Stimulated activated CD8-positive, alpha-beta memory T cell treated with anti-CD3 and anti-CD28 coated beads, Interleukin-2, amount 100 ng/mL, for 1 hour (primary cell): ENCODE data around the gene SLC25A1.
"Not testable (repeated sequence)": the region's sequence is repeated elsewhere in the genome, so short reads cannot be mapped to it uniquely, and the experiment has no call there.

Source experiments
- DNase-seq, 2 donors: peaks; one replicate each; pipeline ENCODE4 v3.0.0-alpha.2; 2020; ENCODE audit warnings: low read depth in 2 of 2

The SLC25A1 gene

DNA sequence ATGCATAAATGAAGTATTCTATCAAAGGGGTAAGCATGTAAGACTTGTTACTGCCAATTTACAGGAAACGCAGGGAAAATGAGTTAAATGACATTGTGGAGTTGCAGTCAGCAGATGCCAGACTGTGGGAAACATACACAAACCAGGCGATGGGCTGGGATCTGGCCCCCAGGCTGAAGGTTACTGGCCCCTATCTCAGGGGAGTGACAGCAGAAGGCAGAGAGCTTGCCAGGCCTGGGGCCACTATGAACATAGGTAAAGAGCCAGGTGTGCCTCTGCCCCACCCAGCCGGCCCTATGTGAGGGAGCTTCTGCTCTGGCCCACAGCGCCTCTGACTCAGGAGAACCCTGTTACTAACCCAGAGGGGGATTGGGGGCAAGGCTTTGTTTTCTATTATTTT is 26.1 kb upstream of the SLC25A1 start:
- DNase-seq, result no peak

DNA sequence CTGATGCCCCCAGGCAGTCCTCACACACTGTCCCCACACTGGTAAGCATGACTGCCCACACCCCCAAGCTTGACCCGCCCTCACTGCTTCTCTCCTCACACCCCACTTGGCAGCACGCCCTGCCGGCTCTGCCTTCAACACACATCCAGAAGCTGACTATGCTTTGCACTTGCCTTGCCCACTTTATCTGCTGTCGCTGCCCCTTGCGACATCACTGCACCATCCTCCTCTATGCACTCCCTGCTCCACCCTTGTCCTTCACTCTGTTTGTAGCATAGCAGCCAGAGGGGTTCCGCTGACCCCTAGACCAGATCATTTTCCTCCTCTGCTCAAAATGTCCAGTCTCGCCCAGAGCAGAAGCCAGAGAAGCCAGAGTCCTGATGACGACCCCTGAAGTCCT is 25.3 kb upstream of the SLC25A1 start:
- no peak for DNase-seq

DNA sequence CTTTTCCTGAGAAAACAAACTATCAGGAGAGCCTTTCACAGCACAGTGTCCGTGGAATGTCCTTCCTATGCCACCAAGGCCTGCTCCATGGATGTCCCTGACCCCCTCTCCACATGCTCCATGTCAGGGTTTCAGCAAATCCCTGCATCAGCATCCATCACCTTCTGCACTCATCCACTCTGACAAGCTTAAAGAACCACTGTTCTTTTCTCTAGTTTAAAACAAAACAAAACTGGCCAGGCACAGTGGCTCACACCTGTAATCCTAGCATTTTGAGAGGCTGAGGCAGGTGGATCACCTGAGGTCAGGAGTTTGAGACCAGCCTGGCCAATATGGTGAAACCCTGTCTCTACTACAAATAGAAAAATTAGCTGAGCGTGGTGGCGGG is 24.3 kb upstream of the SLC25A1 start:
- not testable (repeated sequence) for DNase-seq

DNA sequence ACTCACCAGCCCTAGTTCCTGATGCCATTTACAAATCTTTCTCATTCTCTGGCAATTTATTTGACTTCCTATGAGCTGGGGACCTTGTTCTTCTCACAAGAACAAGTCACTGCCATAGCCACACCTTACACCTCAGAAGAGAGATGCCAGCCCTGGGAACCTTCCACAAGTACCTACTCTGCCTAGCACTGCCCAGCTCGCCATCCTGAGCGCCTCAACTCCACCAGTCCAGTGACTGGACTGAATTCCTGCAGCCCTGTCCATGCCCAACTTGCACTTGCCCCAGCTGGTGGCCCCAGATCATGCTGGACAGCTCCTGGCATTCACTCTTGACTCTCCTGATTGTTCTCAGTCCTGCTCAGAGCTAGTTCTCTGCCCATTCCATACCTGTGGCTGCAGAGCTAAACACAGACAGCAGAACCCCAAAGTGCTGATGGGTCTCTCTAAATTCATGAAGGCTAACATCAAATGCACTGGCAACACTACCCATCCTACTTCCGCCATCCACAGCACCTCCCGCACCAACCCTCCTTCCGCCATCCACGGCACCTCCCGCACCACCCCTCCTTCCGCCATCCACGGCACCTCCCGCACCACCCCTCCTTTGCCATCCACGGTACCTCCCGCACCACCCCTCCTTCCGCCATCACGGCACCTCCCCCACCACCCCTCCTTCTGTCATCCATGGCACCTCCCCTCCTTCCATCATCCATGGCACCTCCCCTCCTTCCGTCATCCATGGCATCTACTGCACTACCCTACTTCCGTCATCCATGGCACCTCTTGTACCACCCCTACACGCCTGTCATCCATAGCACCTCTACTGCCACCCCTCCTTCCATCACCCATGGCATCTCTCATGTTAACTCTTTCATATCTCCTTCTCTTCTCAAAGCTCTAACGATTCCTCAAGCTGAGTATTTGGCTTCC is 23.6 kb upstream of the SLC25A1 start:
- no peak for DNase-seq

DNA sequence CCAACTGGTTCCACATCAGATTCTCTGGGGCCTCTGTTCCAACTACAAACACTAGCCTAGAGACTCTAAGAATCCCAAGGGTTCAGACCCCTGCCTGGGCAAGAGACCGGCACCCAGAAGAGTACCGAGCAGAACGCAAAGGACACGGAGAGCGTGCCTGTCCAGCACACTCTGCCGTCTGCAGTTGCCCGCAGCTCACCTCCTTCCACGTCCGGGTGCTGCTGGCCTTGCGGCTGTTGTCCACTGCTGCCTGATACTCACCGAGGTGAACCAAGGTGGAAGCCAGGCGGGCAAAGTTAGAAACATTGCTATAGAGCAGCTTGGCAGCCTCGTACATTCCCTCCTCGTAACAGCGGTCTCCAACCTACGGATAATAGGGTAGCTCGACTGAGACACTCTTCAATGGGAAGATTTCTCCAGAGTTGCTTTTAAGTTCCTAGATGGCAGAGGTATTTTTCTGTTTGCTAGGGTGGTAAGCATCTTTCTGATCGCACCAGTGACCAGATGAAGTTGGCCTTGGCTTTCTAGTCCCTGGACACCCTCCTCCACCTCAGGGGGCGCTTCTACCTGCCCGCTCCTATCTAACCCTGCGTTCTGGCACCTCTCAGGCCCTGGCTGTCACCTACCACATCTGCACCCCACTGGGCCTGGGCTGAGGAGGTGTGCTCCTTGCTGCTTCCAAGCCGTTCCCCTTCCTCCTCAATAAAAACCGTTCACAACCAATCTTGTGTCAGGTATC is 22.8 kb upstream of the SLC25A1 start:
- no peak for DNase-seq

DNA sequence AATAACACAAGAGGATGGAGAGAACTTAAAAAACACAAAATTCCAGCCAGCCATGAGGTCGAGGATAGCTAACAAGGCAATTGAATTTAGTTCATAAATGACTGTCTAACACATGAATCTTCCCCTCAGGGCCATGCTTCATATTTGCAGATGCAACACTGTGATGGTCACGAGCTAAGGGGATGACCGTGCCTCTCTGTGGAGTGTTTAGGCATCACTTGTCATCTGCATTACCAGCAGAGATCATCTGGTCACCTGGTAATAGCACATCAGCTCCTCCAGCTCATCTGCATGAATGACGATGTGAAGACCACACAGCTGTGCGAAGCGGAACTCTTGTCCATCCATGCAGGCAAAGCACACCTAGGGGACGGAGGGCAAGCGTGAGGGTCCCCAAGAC is 20.9 kb upstream of the SLC25A1 start:
- no peak for DNase-seq

DNA sequence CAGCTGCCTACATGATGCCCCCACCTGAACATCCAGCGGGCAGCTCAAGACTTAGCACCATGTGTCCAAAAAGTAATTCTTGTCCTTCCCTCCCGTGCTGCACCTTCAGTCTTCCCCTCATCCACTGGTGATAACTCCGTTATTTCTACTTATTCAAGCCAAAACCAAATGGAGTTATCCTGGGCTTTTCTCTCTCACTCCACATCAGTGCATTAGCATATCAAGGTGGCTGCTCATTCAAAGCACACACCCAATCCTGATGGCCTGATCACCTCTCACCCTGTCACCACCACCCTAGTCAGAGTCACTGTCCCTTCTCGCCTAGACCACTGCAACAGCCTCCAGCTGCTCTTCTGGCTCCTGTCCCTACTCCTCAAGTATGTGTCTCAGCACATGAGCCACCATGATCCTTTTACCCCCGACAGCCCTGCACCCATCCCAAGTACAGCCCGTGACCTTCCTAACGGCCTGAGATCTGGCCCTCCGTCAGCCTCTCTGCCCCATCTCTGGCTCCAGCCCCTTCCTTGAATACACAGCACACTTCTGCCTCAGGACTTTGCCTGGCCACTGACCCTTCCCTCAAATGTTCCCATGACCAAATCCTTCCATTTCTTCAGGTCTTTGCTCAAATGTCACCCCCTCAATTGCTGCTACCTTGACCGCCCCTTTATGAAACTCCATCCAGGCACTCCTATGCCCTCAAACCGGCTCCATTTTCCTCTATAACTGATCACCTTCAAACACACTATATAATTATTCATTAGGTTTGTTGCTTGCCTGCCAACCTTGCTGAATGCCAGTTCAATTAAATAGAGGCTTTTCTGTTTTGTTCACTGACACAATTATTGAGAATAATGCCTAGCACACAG is 19.7 kb upstream of the SLC25A1 start:
- DNase-seq, result no peak

DNA sequence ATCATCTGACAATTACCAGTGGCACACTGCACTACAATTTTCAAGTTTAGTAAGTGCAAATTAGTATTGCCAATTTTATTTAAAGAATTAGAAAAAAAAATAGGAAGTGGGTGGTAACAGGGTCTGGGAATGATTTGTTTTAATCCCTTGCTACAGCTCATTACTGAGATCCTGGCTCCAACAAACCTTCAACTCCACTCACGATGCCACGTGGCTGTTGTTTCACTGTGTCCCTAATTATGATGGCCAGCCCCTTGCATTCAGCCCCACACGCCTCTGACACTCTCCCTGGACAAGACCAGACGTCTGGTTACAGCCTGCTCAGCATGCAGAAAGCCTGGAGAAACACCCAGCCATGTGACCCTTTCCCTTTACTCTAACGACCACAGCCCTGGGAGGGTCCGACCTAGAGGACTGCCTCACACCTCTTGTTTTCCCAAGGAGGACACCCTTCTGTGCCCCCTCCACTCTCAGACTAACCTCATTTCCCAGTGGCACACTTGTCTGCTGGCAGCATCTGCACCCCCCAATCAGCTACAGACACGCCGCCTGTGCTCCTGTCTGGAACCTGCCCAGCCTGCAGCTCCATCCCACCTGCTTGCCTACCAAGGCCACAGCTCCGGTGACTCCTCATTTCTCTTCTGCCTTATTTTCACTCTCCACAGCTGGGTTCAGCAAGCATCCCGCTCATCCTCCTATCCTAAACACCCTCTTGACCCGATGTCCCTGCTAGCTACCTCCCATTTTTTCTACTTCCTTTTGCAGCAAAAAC is 18.5 kb upstream of the SLC25A1 start:
- DNase-seq, result no peak

DNA sequence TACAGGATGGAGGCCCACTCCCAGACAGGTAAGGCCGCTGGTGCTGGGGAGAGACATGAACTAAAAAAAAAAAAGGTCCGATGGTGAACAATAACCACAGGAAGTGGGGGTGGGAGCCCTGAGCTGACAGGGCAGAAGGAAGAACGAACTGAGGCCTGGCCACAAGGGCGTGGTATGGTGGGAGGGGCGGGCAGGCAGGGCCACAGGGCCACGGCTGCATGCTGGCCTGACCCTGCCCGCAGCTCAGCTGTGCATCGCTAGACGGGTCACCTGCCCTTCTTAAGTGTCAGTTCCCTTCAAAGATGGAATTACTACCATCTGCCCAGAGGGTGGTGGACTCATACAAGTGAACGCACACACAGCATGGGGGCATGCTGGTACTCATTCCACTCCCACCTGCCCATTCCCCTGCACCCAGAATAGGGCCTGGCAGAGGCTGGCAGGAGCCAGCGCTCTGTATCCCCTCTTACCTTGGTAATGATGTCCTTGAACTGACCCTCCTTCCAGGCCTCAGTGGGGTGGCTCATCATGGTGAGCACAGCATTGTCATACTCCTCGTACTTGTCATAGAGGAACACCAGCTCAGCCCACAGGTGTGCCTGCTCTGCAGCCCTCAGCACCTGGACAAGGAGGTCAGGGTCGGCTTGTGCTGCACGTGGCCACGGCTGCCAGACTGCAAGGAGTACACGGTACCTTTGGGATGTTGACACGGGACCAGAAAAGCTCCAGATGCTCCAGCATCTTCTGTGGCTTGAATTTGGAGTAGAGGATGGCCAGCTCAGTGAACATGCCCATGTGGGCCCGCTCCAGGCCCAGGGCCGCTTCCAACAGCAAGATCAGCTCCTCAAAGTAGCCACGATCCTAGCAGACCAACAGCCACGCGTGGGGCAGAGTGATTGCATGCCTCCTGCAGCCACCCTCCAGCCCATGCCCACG is 17.5 kb upstream of the SLC25A1 start:
- DNase-seq, result no peak

DNA sequence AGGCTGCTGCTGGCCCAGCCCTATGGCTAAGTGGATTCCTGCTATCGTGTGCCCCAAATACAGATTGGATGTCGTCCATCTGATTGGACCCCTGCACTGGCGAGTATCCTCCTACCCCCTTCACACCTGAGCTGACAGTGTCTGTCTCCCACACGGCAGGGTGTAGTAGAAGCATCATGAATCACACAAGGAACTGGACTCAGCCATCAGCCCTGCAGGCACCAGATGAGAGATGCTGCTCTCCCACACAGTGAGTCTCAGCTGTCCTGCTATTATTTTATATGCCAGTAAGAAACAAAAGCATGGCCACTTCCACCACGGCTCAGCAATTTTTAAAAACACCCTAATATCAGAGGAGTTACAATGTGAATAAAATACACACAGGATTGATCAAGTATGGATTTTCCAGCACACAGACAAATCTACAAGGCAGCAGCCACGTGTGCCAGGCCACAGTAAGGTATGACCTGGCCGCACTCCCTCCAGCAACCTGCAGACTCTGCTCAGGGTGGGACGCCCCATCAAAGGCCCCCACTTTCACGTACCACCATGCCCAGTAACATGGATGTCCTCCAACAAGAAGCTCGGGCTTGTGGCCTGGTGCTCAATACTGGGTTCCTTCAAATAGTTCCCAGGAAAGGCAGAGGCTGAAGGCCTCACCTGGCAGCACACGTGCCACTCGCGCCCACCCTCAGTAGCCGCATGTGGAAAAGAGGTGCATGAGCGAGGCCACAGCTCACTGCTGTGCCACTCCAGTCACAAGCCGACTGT is 16.4 kb upstream of the SLC25A1 start:
- DNase-seq, result no peak

DNA sequence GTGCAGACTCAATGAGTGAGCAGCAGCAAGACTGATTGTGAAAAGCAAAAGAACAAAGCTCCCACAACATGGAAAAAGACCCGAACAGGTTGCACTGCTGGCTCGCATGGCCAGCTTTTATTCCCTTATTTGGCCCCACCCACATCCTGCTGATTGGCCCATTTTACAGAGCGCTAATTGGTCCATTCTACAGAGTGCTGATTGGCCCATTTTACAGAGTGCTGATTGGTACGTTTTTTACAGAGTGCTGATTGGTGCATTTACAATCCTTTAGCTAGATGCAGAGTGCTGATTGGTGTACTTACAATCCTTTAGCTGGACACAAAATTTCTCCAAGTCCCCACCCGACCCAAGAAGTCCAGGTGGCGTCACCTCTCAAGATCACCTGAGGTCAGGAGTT is 15.3 kb upstream of the SLC25A1 start:
- DNase-seq, result no peak

DNA sequence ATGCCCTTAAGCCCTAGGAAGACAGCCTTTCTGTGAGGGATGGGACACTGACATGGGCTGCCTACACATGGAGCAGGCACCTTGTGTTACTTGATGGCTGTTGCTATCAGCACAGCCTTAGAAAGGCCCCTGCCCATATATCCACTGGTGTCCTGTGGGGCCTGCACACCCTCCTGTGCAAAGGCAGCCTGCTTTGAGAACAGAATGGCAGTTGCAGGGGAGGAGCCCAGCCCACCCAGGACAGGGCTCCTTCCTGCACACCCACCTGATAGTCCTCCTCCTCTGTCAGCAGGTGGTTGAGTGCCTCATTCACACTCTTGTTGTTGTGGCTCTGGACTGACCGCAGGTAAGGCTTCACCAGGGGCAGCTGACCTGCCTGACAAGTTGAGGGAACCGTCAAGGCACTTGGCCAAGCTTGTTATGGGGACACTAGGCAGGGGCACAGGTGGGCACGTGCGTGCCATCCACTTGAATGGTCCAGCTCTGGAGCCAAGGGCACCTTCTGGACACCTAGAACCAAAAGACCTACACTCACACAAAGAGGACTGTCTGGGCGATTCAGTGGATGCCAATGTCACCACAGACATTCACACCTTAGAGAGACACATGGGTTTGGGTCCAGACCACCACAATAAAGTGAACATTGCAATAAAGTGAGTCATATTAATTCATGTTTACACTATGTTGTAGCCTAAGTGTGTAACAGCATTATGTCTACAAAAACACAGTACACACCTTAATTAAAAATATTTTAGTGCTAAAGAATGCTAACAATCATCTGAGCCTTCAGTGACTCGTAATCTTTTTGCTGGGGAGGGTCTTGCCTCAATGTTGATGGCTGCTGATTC is 9.4 kb upstream of the SLC25A1 start:
- no peak for DNase-seq

DNA sequence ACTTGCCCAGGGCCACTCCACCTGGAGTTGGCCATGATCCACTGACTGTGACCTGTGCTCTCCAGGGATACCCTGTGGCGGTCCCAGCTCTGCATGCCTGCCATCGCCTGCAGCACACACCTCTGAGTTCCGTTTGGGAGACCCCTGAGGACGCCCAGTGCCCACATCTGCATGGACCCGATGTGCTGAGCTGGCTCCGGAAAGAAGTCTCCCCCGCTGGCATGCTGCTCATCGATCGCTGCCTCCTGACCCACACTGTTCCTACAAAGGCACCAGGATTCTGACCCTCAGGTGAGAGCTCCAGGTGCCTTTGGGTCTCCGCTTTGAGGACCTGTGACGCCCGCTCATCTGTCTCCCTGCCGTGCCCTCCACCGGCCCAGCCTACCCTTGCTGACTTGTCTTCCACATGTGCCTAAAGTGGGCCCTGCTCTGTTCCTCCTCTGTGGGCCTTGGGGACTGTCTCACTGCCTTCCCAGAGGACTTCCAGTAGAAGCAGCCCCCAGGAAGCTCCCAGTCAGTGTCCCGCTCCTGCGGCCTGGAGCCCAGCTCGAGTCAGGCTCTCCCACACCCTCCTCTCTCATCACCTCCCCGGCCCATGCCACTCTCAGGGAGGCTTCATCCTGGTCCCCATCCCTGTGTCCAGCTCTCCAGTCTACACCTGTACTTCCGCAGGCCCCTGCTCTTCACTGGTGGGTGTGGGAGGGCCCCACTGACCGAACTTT is 5.9 kb upstream of the SLC25A1 start:
- no peak for DNase-seq

DNA sequence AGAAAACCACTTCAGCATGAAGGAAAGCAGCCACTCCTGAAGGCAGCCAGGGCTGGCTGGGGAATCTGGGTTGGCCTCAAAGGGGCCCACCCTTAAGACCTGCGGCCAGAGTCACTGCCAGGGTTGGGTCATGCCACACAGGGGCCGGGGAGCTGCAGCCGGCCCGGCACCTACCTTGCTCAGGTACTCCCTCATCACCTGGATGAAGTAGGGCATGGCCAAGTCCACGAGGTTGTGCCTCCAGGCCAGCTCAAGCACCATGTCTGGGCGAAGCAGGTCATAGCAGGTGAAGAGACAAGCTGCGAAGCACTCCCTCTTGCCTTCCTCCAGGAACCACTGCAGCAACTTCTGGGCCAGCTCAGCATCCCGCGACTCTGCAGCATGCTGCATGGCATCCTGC is 4.7 kb upstream of the SLC25A1 start:
- no peak for DNase-seq

DNA sequence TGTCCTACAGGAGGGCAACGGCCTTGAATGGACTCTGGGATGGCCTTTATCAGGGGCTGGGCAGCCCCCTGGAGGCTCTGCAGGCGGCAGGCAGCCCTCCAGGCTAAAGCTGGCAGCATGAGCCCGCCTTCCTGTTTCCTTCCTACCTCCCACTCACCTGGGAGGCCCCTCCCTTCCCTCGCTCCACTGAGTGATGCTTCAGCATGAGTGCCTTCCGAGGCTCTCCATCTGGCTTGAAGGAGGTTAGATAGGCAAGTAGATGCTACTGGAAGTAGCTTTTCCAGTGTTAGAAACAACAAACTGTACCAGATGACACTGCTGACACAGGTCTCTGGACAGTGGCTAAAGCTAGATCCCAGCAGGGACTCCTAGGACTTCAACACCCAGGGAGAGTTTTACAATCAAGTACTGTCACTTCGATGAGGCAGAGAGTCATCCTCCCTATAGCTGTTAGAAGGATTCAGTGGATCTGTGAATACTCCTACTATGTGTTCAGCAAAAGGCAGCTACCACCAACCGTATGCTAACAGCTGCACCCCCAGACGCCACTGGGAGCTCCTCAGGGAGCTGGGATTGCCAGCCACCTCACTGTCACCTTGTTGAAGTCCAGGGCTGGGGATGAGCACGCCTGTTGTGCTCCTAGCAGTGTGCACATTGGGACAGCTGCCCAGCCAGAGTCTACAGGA is 4.1 kb upstream of the SLC25A1 start:
- DNase-seq, result no peak

DNA sequence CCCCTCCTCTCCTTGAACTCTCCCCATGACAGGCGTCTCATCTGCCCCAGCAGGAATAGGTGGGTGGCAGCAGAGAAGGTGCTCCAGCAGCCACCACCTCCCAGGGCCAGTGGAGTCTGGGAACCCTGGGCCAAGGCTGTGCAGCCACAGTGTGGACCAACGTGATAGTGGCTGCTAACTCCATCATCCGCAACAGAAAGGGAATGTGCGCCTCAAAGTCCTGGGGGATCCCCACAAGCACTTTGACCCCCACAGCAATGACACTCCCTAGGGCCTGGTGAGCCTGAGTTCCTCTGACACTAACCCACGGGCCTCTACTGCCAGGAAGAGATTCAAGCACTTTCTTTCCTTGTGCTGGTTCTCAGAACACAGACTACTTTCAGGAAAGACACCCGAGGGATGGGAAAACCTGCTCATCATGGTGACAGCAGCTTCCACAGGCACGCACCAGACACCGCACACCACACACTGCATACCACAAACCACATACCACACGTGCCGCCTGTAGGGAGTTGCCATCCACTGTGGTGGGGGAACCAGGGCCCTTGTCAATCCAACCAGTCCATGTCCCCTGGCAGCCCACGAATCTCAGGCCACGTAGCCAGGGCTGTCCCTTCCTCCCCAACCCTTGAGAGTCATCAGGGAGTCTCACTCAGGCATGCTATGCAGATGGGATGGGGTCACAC is 3.4 kb upstream of the SLC25A1 start:
- no peak for DNase-seq
